MCF 10A (cell line): ENCODE results near the gene EID2B. TPM values are rescaled to one million over a fixed set of nuclear protein-coding genes. Genes with fewer than 3 reads are reported as not detected.

Source experiments
- BruUV-seq: library from RNA; stranded (reverse); fragments of 400-500 nt; replicated peaks from 2 replicates; lab custom pipeline; 2021; lab: Mats Ljungman, UMichigan
- CTCF ChIA-PET: fragments of 300-600 bp; sonication (Branson Sonifier 250); formaldehyde crosslinking; extraction: SDS; loops from one replicate; lab custom pipeline; 2021; ENCODE audit warnings: antibody characterized with exemption, inconsistent platforms; lab: Yijun Ruan, JAX
- POLR2A ChIA-PET: fragments of 300-600, 350-650 bp; sonication (Branson Sonifier 250); formaldehyde crosslinking; extraction: SDS; loops from one replicate; lab custom pipeline; 2020; ENCODE audit warnings: antibody characterized with exemption, inconsistent platforms; lab: Yijun Ruan, JAX
- DNase-seq: peaks from one replicate; pipeline ENCODE4 v3.0.0-alpha.2; 2018; ENCODE audit not compliant: unreplicated experiment
- H3K27ac Mint-ChIP-seq: one replicate; pipeline ENCODE4 v1.8.0; 2022; ENCODE audit warnings: mild to moderate bottlenecking, low read depth, mixed read lengths; ENCODE audit not compliant: unreplicated experiment
- H3K27me3 Mint-ChIP-seq: one replicate; pipeline ENCODE4 v1.8.0; 2022; ENCODE audit warnings: mixed read lengths; ENCODE audit not compliant: insufficient read depth, unreplicated experiment
- H3K36me3 Mint-ChIP-seq: one replicate; pipeline ENCODE4 v1.8.0; 2022; ENCODE audit warnings: mild to moderate bottlenecking, moderate library complexity, mixed read lengths; ENCODE audit not compliant: insufficient read depth, unreplicated experiment
- H3K4me1 Mint-ChIP-seq: one replicate; pipeline ENCODE4 v1.8.0; 2022; ENCODE audit warnings: mixed read lengths; ENCODE audit not compliant: insufficient read depth, unreplicated experiment
- H3K4me3 Mint-ChIP-seq: one replicate; pipeline ENCODE4 v1.8.0; 2022; ENCODE audit warnings: mild to moderate bottlenecking, moderate library complexity, mixed read lengths; ENCODE audit not compliant: unreplicated experiment
- H3K9me3 Mint-ChIP-seq: one replicate; pipeline ENCODE4 v1.8.0; 2022; ENCODE audit warnings: mixed read lengths; ENCODE audit not compliant: unreplicated experiment
- CTCF ChIP-seq: fragments of 200-600 bp; IDR thresholded peaks from one replicate; pipeline ENCODE4 v1.8.0; 2022; ENCODE audit warnings: antibody characterized with exemption, mild to moderate bottlenecking; ENCODE audit not compliant: unreplicated experiment
- intact Hi-C: fragments of 100-400 bp; cut with micrococcal nuclease; formaldehyde crosslinking; loops from 2 replicates; pipeline ENCODE4 v1.14.1; 2022
- total RNA-seq: library from RNA; stranded (reverse); gene quantifications from 2 replicates; pipeline ENCODE4 v1.2.3, GENCODE V29; 2022

The EID2B gene
- total RNA-seq, 1 experiment from 2014 or later: 2.0 TPM

GRCh38 chr19:39524495-39524894 is 8.2 kb downstream of the EID2B start:
- no peak for TF ChIP-seq CTCF
- CTCF ChIA-PET: interaction anchor here (2.1 to 3.3 kb wide), 2 partner anchors 9 to 50 kb away, joined by 11 to 18 read pairs; partner anchors contain the start of gene EID2B
- no peaks in the 10 kb centered on the region for H3K4me1 Mint-ChIP-seq
- BruUV-seq: no TSS peak
- intact Hi-C loops: no loop called here
- no peak for DNase-seq
- no peak overlapping the region for H3K4me3 Mint-ChIP-seq
- H3K9me3 Mint-ChIP-seq: no peaks in the 10 kb centered on the region
- no peak overlapping the region for H3K27ac Mint-ChIP-seq
- no peaks in the 10 kb centered on the region for H3K27me3 Mint-ChIP-seq
- H3K36me3 Mint-ChIP-seq: peaks cover 23% of the 10 kb centered on the region
- POLR2A ChIA-PET: no interaction called here

- BruUV-seq: no TSS peak
- H3K9me3 Mint-ChIP-seq: no peaks in the 10 kb centered on the region
- peaks cover 4% of the 10 kb centered on the region for H3K4me1 Mint-ChIP-seq
- no peak for DNase-seq
- H3K27ac Mint-ChIP-seq: no peak overlapping the region
- CTCF ChIA-PET: interaction anchor here (0.9 to 1.2 kb wide), 3 partner anchors 12 to 25 kb away, joined by 3 to 7 read pairs (median 3); partner anchors contain the start of gene EID2B
- no peak overlapping the region for H3K4me3 Mint-ChIP-seq
- TF ChIP-seq CTCF: no peak
- peaks cover 20% of the 10 kb centered on the region for H3K27me3 Mint-ChIP-seq
- POLR2A ChIA-PET: no interaction called here
- intact Hi-C loops: no loop called here
- no peaks in the 10 kb centered on the region for H3K36me3 Mint-ChIP-seq
These were observed 11.8 kb downstream of the EID2B start for GRCh38 chr19:39520541-39521484.

- intact Hi-C loops: no loop called here
- CTCF ChIA-PET: interaction anchor here (0.5 to 1.6 kb wide), 4 partner anchors 14 to 45 kb away, joined by 4 to 7 read pairs (median 5); partner anchors contain the start of gene EID2B
- H3K27ac Mint-ChIP-seq: no peak overlapping the region
- no peak for TF ChIP-seq CTCF
- POLR2A ChIA-PET: interaction anchor here (0.9 kb wide), 1 partner anchor 38 kb away, joined by 3 read pairs; the partner anchor contains the start of gene TIMM50
- H3K36me3 Mint-ChIP-seq: no peaks in the 10 kb centered on the region
- BruUV-seq: no TSS peak
- peaks cover 39% of the 10 kb centered on the region for H3K27me3 Mint-ChIP-seq
- no peak overlapping the region for H3K4me3 Mint-ChIP-seq
- H3K4me1 Mint-ChIP-seq: peaks cover 8% of the 10 kb centered on the region
- H3K9me3 Mint-ChIP-seq: no peaks in the 10 kb centered on the region
- no peak for DNase-seq
These were observed 13.7 kb downstream of the EID2B start for GRCh38 chr19:39518975-39519374.

- H3K4me3 Mint-ChIP-seq: no peak overlapping the region
- TF ChIP-seq CTCF: no peak
- POLR2A ChIA-PET: interaction anchor here (0.9 kb wide), 1 partner anchor 38 kb away, joined by 3 read pairs; the partner anchor contains the start of gene TIMM50
- BruUV-seq: no TSS peak
- peaks cover 44% of the 10 kb centered on the region for H3K27me3 Mint-ChIP-seq
- DNase-seq: no peak
- no peak overlapping the region for H3K27ac Mint-ChIP-seq
- intact Hi-C loops: no loop called here
- CTCF ChIA-PET: interaction anchor here (0.5 to 1.6 kb wide), 3 partner anchors 15 to 22 kb away, joined by 3 to 7 read pairs (median 4); partner anchors contain the start of gene EID2B
- no peaks in the 10 kb centered on the region for H3K9me3 Mint-ChIP-seq
- H3K4me1 Mint-ChIP-seq: peaks cover 8% of the 10 kb centered on the region
- H3K36me3 Mint-ChIP-seq: no peaks in the 10 kb centered on the region
These were observed 14.2 kb downstream of the EID2B start for GRCh38 chr19:39518458-39518857.
